Measurements from ENCODE around the gene ADARB2.
"Not testable (repeated sequence)": the region's sequence is repeated elsewhere in the genome, so short reads cannot be mapped to it uniquely, and the experiment has no call there.

The ADARB2 gene

DNA sequence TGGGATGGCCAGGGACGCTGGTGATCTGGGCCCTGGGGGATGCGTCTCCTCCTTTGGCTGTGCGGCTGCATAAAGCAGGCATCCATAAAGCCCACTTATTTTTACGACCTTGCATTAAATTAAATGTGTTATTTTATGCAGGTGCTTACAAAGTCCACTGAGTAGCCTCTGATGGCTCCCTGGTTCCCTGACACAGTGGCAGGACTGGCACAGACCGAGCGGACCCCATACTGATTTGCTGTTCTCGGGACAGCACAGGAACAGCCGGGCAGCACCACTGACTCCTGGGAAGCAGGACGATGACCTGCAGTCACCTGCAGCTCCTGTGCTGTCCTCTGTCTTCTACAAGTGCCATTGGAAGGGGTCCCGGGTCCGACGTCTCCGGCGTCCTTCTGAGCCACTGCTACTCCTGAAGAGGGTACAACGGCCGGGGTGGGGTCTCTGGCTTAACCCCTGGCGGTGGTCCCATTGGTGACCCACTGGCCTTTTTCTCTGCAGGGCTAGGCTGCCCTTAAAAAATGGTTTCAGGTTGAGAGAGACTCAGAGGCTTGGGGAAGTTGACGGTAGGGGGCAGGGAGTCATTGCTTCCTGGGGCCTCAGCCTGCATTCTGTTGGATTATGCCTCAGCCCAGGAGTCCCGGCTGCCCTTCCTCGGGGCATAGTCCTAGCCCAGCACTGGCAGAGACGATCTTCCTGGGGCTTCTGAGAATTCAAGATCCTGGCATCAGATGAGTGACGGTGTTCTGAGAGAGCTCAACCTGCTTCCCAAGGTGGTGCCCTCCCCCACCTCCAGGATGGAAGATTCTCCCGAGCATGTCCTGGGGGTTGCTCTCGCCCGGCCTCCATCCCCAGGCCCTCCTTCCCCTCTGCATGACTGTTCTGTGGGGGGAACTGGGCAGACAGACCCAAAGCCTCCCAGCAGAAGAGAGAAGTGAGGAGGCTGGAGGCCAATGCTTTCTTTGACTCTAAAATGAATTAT lies 330.1 kb downstream of the ADARB2 start:
- DNase-seq: no peak

DNA sequence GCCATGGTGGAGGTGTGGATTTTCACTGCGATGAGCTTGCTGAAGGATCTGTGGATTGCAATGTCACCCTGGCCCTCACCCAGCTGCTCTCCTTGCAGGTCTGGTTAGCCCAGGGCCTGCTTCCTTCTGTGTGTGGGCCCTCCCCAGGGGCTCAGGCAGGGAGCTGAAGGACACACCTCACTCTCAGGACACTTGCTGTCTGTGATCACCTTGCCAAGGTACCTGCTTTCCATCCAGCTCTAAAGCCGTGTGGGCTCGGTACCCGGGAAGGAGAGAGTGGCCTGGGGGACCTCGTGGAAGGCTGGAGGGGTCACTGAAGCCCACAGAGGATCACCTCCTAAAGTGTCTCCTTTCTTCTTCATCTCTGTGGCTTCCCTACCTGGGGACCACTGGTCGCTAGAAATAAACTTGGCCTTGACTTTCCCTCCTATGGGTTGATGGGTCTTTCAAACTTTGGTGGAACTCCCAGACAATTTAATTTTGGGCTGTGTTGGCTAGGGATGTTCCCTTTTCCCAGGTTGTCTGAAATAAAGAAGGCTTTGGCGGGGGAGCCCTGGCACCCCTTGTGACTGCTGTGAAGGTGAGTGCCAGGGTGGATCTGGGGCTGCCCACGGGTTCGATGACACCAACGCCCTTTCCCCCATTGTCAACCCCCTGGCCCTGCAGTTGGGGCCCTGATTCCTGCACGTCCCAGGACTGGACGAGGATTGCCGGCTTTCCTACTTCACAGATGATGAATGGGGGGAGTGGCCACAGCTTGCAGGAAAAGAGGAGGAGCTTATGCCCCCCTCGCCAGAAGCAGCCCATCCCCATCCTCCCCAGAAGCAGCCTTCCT lies 331.0 kb downstream of the ADARB2 start:
- no peak for DNase-seq

DNA sequence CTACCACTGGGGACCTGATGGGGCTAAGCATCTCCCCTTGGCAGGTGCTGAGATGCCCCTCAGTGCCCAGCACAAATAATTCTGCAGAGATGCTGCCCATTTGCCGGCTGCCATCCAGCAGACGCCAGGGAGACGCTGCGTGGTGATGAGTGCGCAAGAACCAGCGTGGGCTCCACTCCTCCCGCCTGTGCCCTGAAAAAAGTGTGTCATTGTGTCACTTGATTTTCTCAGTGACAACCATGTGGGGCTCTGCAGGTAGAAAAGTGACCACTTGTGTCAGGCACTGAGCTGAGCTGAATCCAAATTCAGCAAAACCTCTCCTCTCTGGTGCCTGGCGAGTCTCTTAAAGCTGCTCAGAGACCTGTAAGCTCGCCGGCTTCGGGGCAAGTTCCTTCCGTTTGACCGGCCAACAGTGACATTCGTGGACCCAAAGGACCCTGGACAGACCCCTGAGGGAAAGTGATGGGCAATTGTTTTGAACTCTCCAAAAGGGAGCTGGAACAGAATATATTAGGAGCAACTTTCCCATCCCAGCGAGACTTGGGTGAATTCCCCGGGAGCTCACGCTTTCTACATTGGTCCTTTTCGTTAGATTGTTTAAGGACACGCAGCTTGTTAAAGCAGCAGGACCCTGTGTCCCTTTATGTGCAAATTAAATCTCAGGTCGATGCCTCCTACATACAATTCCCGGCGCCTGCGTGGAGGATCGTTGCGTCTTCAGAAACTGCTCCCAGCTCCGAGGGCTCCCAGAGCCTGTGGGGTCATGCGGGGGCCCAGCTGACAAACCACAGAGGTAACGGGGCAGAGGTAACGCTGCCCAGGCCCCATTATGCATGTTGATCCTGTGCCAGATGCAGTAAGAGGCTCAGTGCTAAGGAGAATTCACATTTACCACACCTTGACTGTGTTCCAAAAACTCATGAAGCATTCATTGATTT lies 332.7 kb downstream of the ADARB2 start:
- DNase-seq: no peak

DNA sequence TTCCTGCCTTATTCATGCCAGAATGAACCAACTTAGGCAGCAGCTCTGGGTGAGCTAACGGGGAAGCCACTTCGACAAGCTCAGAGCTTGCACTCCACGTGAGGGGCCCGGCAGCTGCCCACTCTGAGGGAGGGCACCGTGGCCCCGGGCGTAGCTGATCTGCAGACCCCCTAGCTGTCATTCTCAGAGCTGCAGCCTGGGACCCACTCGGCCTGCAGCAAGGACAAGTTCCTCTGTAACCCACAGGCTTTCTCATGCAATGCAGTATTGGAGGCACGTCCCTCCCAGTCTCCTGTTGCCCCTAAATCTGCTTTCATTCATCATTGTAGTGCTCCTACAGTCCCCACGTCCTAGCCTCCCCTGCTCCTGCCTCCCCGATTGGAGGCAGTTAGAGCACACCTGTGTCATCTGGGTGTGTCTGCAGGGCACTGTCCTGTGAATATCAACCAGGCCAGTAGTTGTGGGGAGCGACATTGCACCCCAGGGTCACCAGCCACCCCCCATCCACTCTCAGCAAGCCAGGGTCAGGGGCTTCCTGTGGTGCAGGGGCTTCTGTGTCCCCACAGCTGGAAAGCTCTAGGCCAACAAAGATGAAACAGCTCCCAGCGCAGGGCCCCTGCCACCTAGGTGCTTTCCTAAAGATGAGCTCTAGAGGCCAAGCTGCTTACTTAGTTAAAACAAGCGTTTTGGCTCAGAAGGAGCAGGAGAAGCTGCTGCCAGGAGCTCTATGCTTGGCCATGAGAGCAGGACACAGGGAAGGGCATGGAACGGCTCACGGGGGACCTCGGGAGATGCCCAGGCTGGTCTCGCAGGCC lies 333.6 kb downstream of the ADARB2 start:
- no peak for DNase-seq

DNA sequence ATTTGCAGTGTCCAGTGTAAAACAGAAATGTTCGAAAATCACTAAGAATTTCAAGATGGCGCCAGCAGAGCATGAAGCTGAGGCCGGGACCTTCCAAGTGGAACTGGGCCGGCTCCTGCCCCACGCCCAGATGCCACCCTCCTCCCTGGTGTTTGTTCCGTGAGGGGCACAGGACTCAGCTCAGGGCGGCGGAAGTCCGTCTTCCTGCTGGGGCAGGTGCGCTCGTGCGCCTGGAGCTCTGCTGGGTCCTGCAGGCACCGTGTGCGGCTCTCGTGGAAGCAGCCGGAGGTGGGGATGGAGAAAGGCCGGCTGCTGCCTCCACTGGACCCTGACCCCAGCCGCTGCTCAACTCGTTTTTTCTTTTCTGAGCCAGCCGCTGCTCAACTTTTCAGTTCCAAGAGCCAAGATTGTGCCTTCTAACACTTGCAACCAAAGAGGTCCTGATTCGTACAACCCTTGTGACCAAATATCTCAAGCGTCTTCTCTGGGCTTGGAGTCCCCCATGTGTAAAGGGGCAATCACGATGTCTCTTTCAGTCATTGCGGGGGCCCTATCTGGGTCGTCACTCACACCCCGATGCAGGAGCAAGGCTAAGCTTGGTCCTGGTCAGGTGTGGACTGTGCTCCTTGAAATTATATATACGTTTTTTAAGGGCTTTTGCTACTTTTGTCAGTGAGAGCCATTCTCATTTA lies 334.4 kb downstream of the ADARB2 start:
- DNase-seq: no peak

DNA sequence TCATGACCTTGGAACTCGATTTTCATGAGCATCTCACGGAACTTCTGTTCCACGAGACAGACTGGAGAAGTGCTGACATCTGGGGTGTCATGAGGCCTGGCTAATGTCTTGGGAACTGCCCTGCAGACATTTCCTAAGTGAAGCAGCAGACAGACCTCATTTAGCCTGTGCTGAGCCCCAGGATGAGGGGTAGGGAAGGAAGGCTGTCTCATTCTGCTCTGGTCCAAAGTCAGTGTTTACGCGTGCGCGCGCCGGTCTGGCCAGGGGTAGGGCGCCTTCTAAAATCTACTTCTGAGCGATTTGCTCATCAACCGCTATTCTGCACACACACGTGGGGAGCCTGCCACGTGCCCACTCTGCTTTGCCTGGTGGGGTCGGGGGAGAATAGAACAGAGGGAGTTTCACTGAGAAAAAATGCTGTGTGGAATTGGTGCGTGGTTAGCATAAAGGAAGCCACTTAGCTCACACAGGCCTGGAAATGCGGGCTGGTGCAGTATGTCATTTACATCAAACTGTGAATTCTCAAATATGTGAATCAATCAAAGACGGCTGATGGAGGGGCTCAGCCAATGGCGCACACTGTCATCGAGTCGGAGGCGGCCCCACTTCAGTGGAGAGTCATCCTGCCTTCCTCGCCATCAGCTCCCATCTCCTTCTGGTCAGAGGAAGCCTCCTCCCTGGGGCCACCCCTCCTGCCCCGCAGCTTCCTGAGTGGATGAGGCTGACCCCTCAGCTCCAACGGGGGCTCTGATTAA lies 335.1 kb downstream of the ADARB2 start:
- no peak for DNase-seq

DNA sequence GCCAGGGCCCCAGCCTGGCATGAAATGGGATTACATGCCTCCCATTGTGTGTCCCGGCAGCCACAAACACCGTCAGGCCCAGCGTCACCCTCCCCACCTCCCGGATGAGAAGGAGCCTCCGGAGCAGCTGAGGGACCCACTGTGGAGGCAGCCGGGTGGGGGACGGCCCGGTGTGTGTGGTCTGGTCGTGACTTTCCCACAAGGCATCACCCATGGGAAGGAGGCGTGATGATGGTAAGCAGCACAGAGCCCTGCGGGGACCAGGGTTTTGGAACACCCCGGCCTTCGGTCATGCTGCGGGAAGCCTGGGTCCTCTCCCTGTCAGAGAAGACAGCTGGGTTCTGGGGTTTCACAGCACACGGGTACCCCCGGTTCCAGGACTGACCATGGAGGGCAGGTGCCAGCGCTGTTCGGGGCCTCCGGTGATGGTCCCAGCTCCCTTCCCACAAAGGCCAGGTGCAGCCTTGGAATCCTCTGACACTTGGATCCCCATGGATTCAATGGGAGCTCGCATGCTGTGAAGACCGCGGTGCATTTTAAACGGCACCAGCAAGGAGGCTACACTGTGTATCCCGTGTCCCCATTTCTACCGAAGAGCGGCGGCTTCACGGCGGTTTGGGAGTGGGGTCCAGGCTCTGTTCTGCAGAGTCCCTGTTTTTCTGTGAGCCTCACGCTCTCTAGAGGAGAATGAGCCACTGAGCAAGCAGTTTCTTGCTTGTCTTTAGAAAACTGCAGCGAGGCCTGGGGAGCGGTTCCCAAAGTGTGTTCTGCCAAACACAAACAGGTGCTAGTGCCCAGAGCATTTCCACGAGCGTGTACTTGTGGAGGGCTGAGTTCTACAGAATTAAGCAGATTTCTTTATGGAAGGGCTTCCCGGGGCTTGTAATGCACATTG lies 336.0 kb downstream of the ADARB2 start:
- DNase-seq: no peak

DNA sequence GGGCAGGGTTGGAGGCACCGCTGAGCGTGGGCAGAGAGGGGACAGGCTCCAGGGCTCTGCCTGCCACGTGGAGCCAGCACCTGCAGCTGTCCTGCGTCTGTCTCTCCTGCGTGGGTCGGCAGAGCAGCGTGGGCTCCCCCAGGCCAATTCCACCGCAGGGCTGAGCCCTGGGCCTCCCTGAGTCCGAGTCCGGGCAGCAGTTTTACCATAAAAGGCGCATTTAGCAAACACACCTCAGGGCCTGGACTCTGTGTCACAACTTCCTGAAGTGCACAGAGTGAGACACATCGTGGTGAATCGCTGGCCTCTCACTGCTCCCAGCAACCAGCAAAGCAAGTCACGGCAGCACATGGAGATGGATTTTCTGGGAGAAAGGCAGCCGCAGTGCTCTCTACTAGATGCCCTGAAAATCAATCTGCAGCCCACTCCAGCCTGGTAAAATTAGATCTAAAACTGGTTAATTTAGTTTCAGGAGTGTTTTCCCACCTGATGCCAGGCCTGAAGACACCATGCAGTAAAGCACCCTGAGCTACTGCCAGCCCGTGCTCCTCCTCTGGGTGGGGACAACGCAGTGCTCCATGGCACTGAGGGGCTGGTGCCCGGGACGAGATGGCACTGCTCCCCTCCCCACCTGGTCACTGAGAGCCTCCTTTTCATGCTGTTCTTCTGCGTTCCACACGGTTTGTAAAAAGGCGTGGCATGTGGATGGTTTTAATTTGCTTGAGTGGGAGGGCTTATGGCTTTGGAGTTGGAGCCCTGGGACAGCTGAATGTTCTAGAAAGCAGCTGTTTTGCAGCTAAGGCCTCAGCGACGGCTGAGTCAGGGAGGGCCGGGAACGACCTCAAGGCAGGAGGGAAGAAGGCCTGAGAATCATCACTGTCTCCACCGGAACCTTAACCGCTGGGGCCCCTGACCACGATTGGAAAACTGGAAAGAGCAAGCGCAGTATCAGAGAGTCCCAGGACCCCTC lies 336.9 kb downstream of the ADARB2 start:
- no peak for DNase-seq

DNA sequence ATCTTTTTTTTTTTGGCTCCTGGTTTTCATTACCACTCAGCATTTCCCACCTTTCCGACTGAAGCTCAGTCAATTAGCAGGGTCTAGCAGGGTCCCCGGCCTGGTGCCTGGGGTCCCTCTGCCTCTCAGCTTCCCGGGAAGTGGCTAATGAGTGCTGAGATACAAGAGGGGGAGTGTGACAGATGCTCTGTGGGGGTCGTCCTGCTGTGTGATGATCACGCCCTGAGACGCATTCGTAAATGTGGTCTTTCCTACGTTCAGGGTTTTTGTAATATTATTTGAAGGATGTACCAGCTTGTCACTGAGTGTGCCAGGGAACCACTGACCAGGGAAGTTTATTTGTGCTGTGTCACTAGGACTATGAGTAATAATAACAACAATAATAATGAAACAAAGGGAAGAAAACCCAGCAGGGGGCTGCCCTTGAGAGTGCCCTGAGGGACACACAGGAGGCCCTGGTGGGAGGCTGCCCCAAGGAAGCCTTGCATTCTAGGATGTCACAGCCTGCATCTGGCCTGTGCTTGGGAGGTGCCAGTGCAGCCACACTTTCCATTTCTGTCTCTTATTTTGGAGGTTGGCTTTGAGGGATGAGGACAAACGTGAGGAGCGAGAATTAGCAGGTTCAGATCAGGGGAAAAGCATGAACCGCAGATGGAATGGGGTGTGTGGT lies 337.8 kb downstream of the ADARB2 start:
- DNase-seq: no peak

DNA sequence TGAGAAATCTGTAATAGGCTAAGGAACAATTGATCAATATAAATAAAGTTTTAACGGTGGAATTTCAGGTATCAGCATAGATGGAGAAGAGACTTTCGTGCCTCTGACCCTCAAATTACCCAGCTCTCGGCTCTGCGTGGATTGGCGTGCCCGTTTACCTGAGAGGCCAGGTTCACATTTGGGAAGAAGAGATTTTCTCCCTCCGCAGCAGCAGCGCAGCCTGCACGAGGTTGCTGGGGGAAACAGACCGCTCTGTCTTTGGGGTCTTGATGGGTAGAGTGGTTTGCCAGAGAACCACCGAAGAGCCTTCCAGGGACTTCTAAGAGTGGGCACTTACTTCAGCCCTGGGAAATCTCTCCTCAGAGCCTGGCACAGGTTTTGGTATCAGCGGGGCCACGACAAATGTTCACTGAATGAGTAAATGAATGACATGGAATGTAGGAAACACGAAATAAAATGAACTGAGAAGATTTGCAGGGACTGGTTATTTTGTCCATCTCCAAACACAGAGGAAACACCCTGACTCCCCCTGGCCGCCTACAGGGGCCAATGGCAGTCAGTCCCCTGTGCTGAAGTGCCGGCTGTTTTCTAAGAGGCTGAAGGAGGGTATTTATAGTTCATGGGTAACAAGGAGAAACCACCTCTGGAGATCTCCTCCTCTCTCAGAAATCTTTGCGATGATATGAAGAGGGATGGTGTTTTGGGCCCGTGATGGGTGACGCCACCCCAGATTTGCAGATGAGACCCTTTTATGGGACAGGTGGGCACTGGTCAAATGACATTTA lies 338.5 kb downstream of the ADARB2 start:
- no peak for DNase-seq

DNA sequence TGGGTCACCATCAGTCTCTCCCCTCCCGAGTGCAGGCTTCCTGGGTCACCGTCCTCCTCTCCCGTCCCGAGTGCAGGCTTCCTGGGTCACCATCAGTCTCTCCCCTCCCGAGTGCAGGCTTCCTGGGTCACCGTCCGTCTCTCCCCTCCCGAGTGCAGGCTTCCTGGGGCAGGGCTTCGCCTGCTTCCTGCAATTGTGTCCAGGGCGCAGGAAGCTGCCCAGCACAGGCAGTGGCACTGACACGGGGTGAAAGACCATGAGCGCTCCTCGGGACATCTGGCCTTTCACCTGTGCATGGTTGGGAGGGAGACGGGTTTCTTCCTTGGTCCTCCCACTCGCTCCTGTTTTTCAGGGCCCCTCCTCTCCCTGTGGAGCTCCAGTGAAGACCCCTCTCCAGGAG lies 339.2 kb downstream of the ADARB2 start:
- DNase-seq: not testable (repeated sequence)

DNA sequence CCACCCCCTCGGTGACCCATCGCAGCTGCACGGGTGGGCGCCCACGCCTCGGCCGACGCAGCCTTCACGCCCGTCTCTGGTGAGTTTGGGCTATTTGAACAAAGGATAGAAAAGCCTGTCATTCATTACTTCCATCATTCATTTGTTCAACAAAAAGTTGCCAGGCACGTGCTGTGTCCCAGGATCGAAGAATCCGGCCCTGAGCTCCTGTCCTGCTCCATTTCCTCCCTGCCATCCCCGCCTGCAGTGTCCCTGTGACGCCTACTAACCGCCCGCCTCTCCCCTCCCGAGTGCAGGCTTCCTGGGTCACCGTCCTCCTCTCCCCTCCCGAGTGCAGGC lies 341.1 kb downstream of the ADARB2 start:
- no peak for DNase-seq

DNA sequence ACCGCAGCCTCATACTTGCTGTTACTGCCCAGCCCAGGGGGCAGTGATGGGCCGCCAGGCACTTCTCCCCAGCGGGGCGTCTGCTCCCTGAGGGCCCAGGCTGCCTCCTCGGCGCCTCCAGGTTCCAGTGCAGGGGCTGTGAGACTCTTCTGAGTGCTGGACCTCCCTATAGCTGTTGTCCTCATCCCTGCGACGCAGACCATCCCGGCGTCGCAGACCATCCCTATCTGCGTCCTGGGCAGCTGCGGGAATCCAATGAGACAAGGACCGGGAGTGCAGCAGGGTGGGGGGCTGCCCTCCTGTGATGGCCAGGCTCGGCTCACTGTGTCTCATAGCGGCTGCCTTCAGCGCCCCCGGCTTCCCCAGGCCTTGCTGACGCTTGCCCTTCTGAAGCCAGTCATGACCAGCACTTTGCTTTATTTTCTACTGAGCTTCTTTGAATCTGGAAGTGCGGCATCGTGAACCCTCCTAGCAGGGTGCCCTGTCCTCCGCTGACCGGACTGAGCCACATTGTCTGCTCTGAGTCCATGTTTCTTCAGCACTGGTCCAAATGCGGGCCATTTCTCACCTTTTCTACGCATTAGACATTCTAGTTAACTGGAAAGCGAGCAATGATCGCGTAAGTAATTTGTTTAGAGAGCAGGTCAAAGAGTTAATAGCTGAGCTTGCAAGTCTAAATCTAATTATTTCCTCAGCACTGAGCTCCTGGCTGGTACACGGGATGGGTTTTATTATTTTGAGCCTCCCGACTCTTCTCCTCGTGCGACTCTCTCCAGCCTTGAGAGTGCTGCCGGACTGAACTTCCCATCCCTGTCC lies 341.6 kb downstream of the ADARB2 start:
- no peak for DNase-seq

DNA sequence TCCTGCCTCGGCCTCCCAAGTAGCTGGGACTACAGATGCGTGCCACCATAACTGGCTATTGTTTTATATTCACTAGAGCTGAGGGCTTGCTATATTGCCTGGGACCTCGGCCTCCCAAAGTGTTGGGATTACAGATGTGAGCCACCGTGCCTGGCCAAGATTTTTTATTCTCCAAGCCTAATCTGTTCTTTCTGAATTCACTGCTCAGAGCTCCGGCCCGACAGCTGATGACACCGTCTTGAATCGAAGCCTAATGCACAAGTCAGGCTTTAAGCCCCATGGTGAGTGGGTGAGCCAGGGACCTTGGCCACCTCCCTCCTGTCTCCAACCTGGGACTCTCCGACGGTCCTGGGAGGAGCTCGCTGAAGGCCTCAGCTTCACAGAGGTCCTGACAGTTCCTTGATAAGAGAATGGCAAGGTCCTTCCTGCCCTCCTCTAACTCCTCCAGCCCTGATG lies 342.3 kb downstream of the ADARB2 start:
- no peak for DNase-seq

Data from right kidney (tissue), 1 donor.